ENCODE measurements around the gene ZAP70. TPM values are rescaled to one million over a fixed set of nuclear protein-coding genes. Genes with fewer than 3 reads are reported as not detected.

ZAP70 gene
- total and polyA plus RNA-seq, 2 experiments from 2014 or later: not detected

DNA sequence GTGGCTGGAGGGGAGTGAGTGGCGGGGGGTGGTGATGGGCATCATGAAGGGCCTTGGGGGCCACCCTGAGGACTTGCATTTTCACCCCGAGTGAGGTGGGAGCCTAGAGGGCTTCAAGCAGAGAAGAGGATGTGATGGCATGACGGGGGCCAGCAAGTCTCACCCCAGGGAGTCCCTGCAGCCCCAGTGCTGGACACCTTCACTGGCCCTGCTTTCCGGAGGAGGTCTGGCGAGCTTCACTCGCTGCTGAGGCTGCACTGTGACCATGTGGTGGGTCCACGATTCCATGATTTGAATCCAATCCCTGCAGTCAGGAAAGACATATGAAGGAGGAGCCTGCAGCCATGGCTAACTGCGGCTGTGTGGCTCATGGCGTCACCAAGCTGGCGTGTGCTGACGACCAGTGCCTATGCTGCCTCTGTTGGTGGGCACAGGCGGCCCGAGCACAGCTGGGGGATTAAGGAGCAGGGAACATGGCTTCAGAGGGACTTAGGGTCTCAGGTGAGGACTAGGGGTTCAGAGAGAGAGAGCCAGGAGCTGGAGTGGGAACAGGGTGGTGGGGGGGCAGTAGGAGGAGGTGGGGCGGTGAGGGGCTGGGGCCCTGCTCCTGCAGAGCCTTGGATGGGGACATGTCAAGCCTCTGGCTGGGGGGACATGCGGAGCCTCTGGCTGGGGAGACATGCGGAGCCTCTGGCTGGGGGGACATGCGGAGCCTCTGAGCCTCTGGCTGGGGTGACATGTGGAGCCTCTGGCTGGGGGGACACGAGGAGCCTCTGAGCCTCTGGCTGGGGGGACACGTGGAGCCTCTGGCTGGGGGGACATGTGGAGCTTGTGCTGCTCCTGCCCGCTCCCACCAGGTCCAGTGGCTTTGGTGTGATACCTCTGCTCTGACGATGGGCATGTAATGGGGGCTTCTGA lies 3.6 kb downstream of the ZAP70 start:
- Histone ChIP-seq H3K9me2 (ENCODE audit: insufficient read depth) (no peaks in the 10 kb centered on the region), H3K9me3 (ENCODE audit: low read depth) (no peaks in the 10 kb centered on the region), H2AFZ (no peak overlapping the region), H4K20me1 (ENCODE audit: insufficient read depth) (no peaks in the 10 kb centered on the region), H3K27me3 (replicated peaks; ENCODE audit: insufficient read depth) (no peaks in the 10 kb centered on the region), H3K27ac (no peak overlapping the region), H3K4me2 (ENCODE audit: unreplicated experiment) (no peak overlapping the region), H3K4me1 (ENCODE audit: insufficient read depth) (no peaks in the 10 kb centered on the region), H3K36me3 (ENCODE audit: low read depth) (no peaks in the 10 kb centered on the region), H3F3A (ENCODE audit: insufficient read depth) (no peaks in the 10 kb centered on the region), H3K4me3 (no peak overlapping the region), H3K79me2 (ENCODE audit: insufficient read depth) (no peaks in the 10 kb centered on the region), H3K9ac (no peak overlapping the region)
- TF ChIP-seq EZH2phosphoT487 (IDR thresholded peaks at IDR 0.05; ENCODE audit: insufficient read depth, low read depth) (no peak), EZH2 (IDR thresholded peaks at IDR 0.05; ENCODE audit: insufficient read depth, poor library complexity, severe bottlenecking) (no peak)
- WGBS, 2 experiments (ENCODE audit: low coverage in 1 of 2, low lambda C conversion rate in 2 of 2, missing lambda C conversion rate in 2 of 2): 64 to 70% methylated on average over 19 to 21 of the region's 21 CpGs
- DNase-seq: no peak
- in situ Hi-C loops (cut with MboI): no loop called here

DNA sequence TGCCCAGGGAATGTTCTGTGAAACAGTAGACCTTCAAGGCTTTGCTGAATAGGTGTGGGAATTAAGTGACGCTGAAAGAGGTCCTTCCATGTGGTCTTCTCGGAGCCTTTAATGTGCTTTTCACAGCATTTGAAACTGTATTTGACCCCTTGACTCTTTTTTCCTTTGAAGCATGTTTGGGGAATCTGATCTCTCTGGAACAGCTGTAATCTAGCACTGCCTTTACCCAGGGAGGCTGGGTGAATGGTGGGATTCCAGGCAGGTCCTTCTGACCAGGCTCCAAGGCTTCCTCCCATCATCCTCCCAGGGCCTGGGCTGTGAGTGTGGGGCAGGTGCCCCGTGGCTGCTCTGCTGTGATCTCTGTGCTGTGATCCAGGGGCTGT lies 4.2 kb downstream of the ZAP70 start:
- no peak overlapping the region for H3K9ac ChIP-seq
- no peaks in the 10 kb centered on the region for H3K36me3 ChIP-seq (ENCODE audit: low read depth)
- DNase-seq: no peak
- in situ Hi-C loops (cut with MboI): no loop called here
- no peak overlapping the region for H3K4me3 ChIP-seq
- H3K4me2 ChIP-seq (ENCODE audit: unreplicated experiment): no peak overlapping the region
- no peaks in the 10 kb centered on the region for H3F3A ChIP-seq (ENCODE audit: insufficient read depth)
- no peak overlapping the region for H3K27ac ChIP-seq
- no peaks in the 10 kb centered on the region for H3K9me3 ChIP-seq (ENCODE audit: low read depth)
- 36% methylated on average over 3 of the region's 3 CpGs for WGBS, 2 experiments (ENCODE audit: low coverage in 1 of 2, low lambda C conversion rate in 2 of 2, missing lambda C conversion rate in 2 of 2)
- TF ChIP-seq EZH2 (IDR thresholded peaks at IDR 0.05; ENCODE audit: insufficient read depth, poor library complexity, severe bottlenecking): no peak
- no peak for TF ChIP-seq EZH2phosphoT487 (IDR thresholded peaks at IDR 0.05; ENCODE audit: insufficient read depth, low read depth)
- no peaks in the 10 kb centered on the region for H3K4me1 ChIP-seq (ENCODE audit: insufficient read depth)
- H2AFZ ChIP-seq: no peak overlapping the region
- H4K20me1 ChIP-seq (ENCODE audit: insufficient read depth): no peaks in the 10 kb centered on the region
- no peaks in the 10 kb centered on the region for H3K79me2 ChIP-seq (ENCODE audit: insufficient read depth)
- H3K27me3 ChIP-seq (replicated peaks; ENCODE audit: insufficient read depth): no peaks in the 10 kb centered on the region
- H3K9me2 ChIP-seq (ENCODE audit: insufficient read depth): no peaks in the 10 kb centered on the region

- Histone ChIP-seq H2AFZ (no peak overlapping the region), H3K27ac (no peak overlapping the region), H3K9me3 (ENCODE audit: low read depth) (no peaks in the 10 kb centered on the region), H3K4me2 (ENCODE audit: unreplicated experiment) (no peak overlapping the region), H3K9me2 (ENCODE audit: insufficient read depth) (no peaks in the 10 kb centered on the region), H3K36me3 (ENCODE audit: low read depth) (no peaks in the 10 kb centered on the region), H3F3A (ENCODE audit: insufficient read depth) (no peaks in the 10 kb centered on the region), H3K79me2 (ENCODE audit: insufficient read depth) (no peaks in the 10 kb centered on the region), H3K9ac (no peak overlapping the region), H3K4me3 (no peak overlapping the region), H3K4me1 (ENCODE audit: insufficient read depth) (no peaks in the 10 kb centered on the region), H3K27me3 (replicated peaks; ENCODE audit: insufficient read depth) (no peaks in the 10 kb centered on the region), H4K20me1 (ENCODE audit: insufficient read depth) (no peaks in the 10 kb centered on the region)
- 58% methylated on average over 20 to 21 of the region's 21 CpGs for WGBS, 2 experiments (ENCODE audit: low coverage in 1 of 2, low lambda C conversion rate in 2 of 2, missing lambda C conversion rate in 2 of 2)
- no peak for TF ChIP-seq EZH2phosphoT487 (IDR thresholded peaks at IDR 0.05; ENCODE audit: insufficient read depth, low read depth)
- TF ChIP-seq EZH2 (IDR thresholded peaks at IDR 0.05; ENCODE audit: insufficient read depth, poor library complexity, severe bottlenecking): no peak
- DNase-seq: no peak
- in situ Hi-C loops (cut with MboI): no loop called here
These were observed 4.9 kb downstream of the ZAP70 start for GRCh38 chr2:97718051-97718882.

GRCh38 chr2:97718942-97719341 lies 5.6 kb downstream of the ZAP70 start:
- no peaks in the 10 kb centered on the region for H3K9me2 ChIP-seq (ENCODE audit: insufficient read depth)
- H3K4me3 ChIP-seq: no peak overlapping the region
- no peaks in the 10 kb centered on the region for H3K4me1 ChIP-seq (ENCODE audit: insufficient read depth)
- no peak overlapping the region for H3K4me2 ChIP-seq (ENCODE audit: unreplicated experiment)
- TF ChIP-seq EZH2phosphoT487 (IDR thresholded peaks at IDR 0.05; ENCODE audit: insufficient read depth, low read depth): no peak
- no peak for TF ChIP-seq EZH2 (IDR thresholded peaks at IDR 0.05; ENCODE audit: insufficient read depth, poor library complexity, severe bottlenecking)
- 6 to 14% methylated on average over 3 of the region's 3 CpGs for WGBS, 2 experiments (ENCODE audit: low coverage in 1 of 2, low lambda C conversion rate in 2 of 2, missing lambda C conversion rate in 2 of 2)
- no peak overlapping the region for H3K9ac ChIP-seq
- no peak for DNase-seq
- H3K79me2 ChIP-seq (ENCODE audit: insufficient read depth): no peaks in the 10 kb centered on the region
- in situ Hi-C loops (cut with MboI): no loop called here
- no peaks in the 10 kb centered on the region for H4K20me1 ChIP-seq (ENCODE audit: insufficient read depth)
- H3F3A ChIP-seq (ENCODE audit: insufficient read depth): no peaks in the 10 kb centered on the region
- H3K27ac ChIP-seq: no peak overlapping the region
- H2AFZ ChIP-seq: no peak overlapping the region
- no peaks in the 10 kb centered on the region for H3K27me3 ChIP-seq (replicated peaks; ENCODE audit: insufficient read depth)
- H3K36me3 ChIP-seq (ENCODE audit: low read depth): no peaks in the 10 kb centered on the region
- no peaks in the 10 kb centered on the region for H3K9me3 ChIP-seq (ENCODE audit: low read depth)

All from GM23248 (cell line).